MCF 10A (cell line): ENCODE data around the gene RGL2. TPM values are rescaled to one million over a fixed set of nuclear protein-coding genes. Genes with fewer than 3 reads are reported as not detected.
A peak's percentile ranks its signal among the peaks of the same experiment; 100 is the strongest.

Source experiments
- BruUV-seq: library from RNA; stranded (reverse); fragments of 400-500 nt; replicated peaks from 2 replicates; lab custom pipeline; 2021; lab: Mats Ljungman, UMichigan
- CTCF ChIA-PET: fragments of 300-600 bp; sonication (Branson Sonifier 250); formaldehyde crosslinking; extraction: SDS; loops from one replicate; lab custom pipeline; 2021; ENCODE audit warnings: antibody characterized with exemption, inconsistent platforms; lab: Yijun Ruan, JAX
- POLR2A ChIA-PET: fragments of 300-600, 350-650 bp; sonication (Branson Sonifier 250); formaldehyde crosslinking; extraction: SDS; loops from one replicate; lab custom pipeline; 2020; ENCODE audit warnings: antibody characterized with exemption, inconsistent platforms; lab: Yijun Ruan, JAX
- DNase-seq: peaks from one replicate; pipeline ENCODE4 v3.0.0-alpha.2; 2018; ENCODE audit not compliant: unreplicated experiment
- H3K27ac Mint-ChIP-seq: one replicate; pipeline ENCODE4 v1.8.0; 2022; ENCODE audit warnings: mild to moderate bottlenecking, low read depth, mixed read lengths; ENCODE audit not compliant: unreplicated experiment
- H3K27me3 Mint-ChIP-seq: one replicate; pipeline ENCODE4 v1.8.0; 2022; ENCODE audit warnings: mixed read lengths; ENCODE audit not compliant: insufficient read depth, unreplicated experiment
- H3K36me3 Mint-ChIP-seq: one replicate; pipeline ENCODE4 v1.8.0; 2022; ENCODE audit warnings: mild to moderate bottlenecking, moderate library complexity, mixed read lengths; ENCODE audit not compliant: insufficient read depth, unreplicated experiment
- H3K4me1 Mint-ChIP-seq: one replicate; pipeline ENCODE4 v1.8.0; 2022; ENCODE audit warnings: mixed read lengths; ENCODE audit not compliant: insufficient read depth, unreplicated experiment
- H3K4me3 Mint-ChIP-seq: one replicate; pipeline ENCODE4 v1.8.0; 2022; ENCODE audit warnings: mild to moderate bottlenecking, moderate library complexity, mixed read lengths; ENCODE audit not compliant: unreplicated experiment
- H3K9me3 Mint-ChIP-seq: one replicate; pipeline ENCODE4 v1.8.0; 2022; ENCODE audit warnings: mixed read lengths; ENCODE audit not compliant: unreplicated experiment
- intact Hi-C: fragments of 100-400 bp; cut with micrococcal nuclease; formaldehyde crosslinking; loops from 2 replicates; pipeline ENCODE4 v1.14.1; 2022
- total RNA-seq: library from RNA; stranded (reverse); gene quantifications from 2 replicates; pipeline ENCODE4 v1.2.3, GENCODE V29; 2022
- TF ChIP-seq, protein P1 (sequence below): fragments of 200-600 bp; IDR thresholded peaks from one replicate; pipeline ENCODE4 v1.8.0; 2022; ENCODE audit warnings: antibody characterized with exemption, mild to moderate bottlenecking; ENCODE audit not compliant: unreplicated experiment

RGL2 gene
- total RNA-seq, 1 experiment from 2014 or later = 30.4 TPM

DNA sequence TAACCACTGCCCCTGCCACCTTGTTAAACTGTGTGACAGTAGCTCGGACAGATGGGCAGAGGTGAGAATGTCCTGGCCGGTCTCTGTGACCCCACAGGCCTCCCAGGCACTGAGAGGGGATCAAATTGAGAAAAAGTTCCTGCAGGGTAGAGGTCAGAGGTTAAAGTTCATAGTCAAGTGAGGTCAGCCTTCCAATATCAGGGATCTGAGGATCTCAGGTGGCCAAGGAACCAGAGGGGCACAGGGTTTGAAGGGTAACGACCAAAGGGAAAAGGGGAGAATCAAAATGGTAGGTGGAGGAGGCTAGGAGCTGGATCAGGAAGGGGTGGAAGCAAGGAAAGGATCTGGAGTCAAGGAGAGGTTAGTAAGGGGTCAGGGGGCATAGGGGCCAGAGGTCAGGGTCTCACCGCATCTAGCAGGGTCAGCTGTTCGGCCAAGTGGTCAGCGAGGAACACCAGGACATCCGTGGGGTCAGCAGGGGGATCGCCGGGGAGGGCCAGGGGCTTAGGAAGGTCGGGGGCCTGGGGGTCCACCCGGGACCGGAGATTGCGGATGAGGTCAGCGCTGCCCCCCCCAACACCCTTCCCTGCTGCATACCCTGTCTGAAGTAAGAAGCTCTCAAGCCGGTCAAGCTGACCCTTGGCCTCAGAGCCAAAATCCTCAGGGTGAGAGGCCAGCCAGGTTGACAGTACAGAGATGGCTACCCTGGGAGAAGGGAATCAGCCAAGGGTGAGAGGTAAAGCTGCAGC, 2.9 kb downstream of the RGL2 start:
- H3K27ac Mint-ChIP-seq = no peak overlapping the region
- H3K9me3 Mint-ChIP-seq = no peaks in the 10 kb centered on the region
- BruUV-seq = no TSS peak
- H3K4me3 Mint-ChIP-seq = peak overlapping the region; percentile 48
- TF ChIP-seq, protein P1, sequence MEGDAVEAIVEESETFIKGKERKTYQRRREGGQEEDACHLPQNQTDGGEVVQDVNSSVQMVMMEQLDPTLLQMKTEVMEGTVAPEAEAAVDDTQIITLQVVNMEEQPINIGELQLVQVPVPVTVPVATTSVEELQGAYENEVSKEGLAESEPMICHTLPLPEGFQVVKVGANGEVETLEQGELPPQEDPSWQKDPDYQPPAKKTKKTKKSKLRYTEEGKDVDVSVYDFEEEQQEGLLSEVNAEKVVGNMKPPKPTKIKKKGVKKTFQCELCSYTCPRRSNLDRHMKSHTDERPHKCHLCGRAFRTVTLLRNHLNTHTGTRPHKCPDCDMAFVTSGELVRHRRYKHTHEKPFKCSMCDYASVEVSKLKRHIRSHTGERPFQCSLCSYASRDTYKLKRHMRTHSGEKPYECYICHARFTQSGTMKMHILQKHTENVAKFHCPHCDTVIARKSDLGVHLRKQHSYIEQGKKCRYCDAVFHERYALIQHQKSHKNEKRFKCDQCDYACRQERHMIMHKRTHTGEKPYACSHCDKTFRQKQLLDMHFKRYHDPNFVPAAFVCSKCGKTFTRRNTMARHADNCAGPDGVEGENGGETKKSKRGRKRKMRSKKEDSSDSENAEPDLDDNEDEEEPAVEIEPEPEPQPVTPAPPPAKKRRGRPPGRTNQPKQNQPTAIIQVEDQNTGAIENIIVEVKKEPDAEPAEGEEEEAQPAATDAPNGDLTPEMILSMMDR = no peak
- H3K4me1 Mint-ChIP-seq = peaks cover 21% of the 10 kb centered on the region
- intact Hi-C loops = loop anchor here (5.0 kb wide), 2 partner anchors 93 to 132 kb away; partner anchors contain the start of genes HSD17B8, RXRB and SLC39A7
- CTCF ChIA-PET = interaction anchor here (1.3 kb wide), 1 partner anchor 16 kb away, joined by 4 read pairs; no protein-coding TSS in a partner anchor
- H3K27me3 Mint-ChIP-seq = no peaks in the 10 kb centered on the region
- peaks cover 41% of the 10 kb centered on the region for H3K36me3 Mint-ChIP-seq
- no peak for DNase-seq
- POLR2A ChIA-PET = interaction anchor here (1.4 to 5.5 kb wide), 5 partner anchors 6 to 78 kb away, joined by 4 to 84 read pairs (median 31); partner anchors contain the start of genes B3GALT4, PFDN6, RPS18 and TAPBP

- DNase-seq = no peak
- Mint-ChIP-seq H3K27ac (no peak overlapping the region), H3K4me1 (peaks cover 28% of the 10 kb centered on the region), H3K9me3 (no peaks in the 10 kb centered on the region), H3K36me3 (peaks cover 31% of the 10 kb centered on the region), H3K4me3 (no peak overlapping the region), H3K27me3 (no peaks in the 10 kb centered on the region)
- intact Hi-C loops = no loop called here
- ChIA-PET POLR2A (interaction anchor here (0.7 kb wide), 1 partner anchor 416 kb away, joined by 3 read pairs; no protein-coding TSS in a partner anchor), CTCF (no interaction called here)
- BruUV-seq = no TSS peak
- TF ChIP-seq, protein P1 = no peak
These were observed 4.5 kb downstream of the RGL2 start for GRCh38 chr6:33294086-33294823.

GRCh38 chr6:33292996-33293682, 5.6 kb downstream of the RGL2 start:
- ChIA-PET CTCF (interaction anchor here (0.6 to 1.7 kb wide), 2 partner anchors 45 to 247 kb away, joined by 4 to 5 read pairs; no protein-coding TSS in a partner anchor), POLR2A (interaction anchor here (0.7 to 7.1 kb wide), 4 partner anchors 16 to 417 kb away, joined by 3 to 148 read pairs (median 8); partner anchors contain the start of genes B3GALT4, RPS18 and VPS52)
- H3K4me1 Mint-ChIP-seq = peaks cover 25% of the 10 kb centered on the region
- no peak for DNase-seq
- BruUV-seq = no TSS peak
- no peaks in the 10 kb centered on the region for H3K27me3 Mint-ChIP-seq
- no peak overlapping the region for H3K4me3 Mint-ChIP-seq
- no peak overlapping the region for H3K27ac Mint-ChIP-seq
- intact Hi-C loops = no loop called here
- TF ChIP-seq, protein P1 = no peak
- no peaks in the 10 kb centered on the region for H3K9me3 Mint-ChIP-seq
- peaks cover 30% of the 10 kb centered on the region for H3K36me3 Mint-ChIP-seq
